Panc1 (cell line): ENCODE data around the gene SPART.

Experiments used
- POLR2AphosphoS5 ChIP-seq: IDR thresholded peaks from 2 replicates; pipeline ENCODE4 v1.6.1; 2012; ENCODE audit warnings: mild to moderate bottlenecking, low read depth, low read length, moderate library complexity
- REST ChIP-seq, 2 experiments: IDR thresholded peaks; 2 replicates each; pipeline ENCODE4 v1.6.1; 2011 to 2012; ENCODE audit warnings: low read depth in 2 of 2, control low read depth in 1 of 2, low read length in 1 of 2, mild to moderate bottlenecking in 1 of 2, moderate library complexity in 1 of 2; ENCODE audit not compliant: insufficient read depth in 1 of 2
- SIN3A ChIP-seq: IDR thresholded peaks from 2 replicates; pipeline ENCODE4 v1.6.1; 2012; ENCODE audit warnings: low read depth, mild to moderate bottlenecking, low read length, moderate library complexity, borderline replicate concordance; ENCODE audit not compliant: insufficient read depth
- TCF7L2 ChIP-seq: IDR thresholded peaks from 2 replicates; pipeline ENCODE4 v1.6.1; 2011; ENCODE audit warnings: mild to moderate bottlenecking, low read depth, low read length, inconsistent platforms
- TF ChIP-seq, protein P1 (sequence below): fragments of 450-650 bp; IDR thresholded peaks from 2 replicates; pipeline ENCODE4 v1.5.1; 2017; ENCODE audit warnings: mild to moderate bottlenecking

DNA sequence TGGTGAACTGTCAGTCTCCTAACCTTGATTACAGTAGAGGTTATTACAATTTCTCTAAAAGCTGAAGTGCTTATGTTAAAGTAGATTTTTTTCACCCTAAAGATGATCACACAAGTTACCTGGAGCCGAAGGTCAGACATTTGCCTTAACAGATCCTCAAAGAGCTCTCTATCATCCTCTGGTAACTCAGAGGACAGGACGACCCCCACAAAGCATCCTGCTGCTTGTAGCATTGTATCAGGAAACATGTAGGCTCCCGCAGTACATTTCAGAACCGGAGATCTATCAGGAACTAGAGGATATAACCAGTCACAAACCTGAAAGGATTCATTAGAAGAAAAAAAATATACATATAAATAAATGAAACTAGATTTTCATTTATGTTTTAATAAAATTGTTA, 14.9 kb downstream of the SPART start:
- TF ChIP-seq POLR2AphosphoS5, result no peak
- TF ChIP-seq, protein P1, sequence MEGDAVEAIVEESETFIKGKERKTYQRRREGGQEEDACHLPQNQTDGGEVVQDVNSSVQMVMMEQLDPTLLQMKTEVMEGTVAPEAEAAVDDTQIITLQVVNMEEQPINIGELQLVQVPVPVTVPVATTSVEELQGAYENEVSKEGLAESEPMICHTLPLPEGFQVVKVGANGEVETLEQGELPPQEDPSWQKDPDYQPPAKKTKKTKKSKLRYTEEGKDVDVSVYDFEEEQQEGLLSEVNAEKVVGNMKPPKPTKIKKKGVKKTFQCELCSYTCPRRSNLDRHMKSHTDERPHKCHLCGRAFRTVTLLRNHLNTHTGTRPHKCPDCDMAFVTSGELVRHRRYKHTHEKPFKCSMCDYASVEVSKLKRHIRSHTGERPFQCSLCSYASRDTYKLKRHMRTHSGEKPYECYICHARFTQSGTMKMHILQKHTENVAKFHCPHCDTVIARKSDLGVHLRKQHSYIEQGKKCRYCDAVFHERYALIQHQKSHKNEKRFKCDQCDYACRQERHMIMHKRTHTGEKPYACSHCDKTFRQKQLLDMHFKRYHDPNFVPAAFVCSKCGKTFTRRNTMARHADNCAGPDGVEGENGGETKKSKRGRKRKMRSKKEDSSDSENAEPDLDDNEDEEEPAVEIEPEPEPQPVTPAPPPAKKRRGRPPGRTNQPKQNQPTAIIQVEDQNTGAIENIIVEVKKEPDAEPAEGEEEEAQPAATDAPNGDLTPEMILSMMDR, result no peak
- no peak for TF ChIP-seq SIN3A
- no peak for TF ChIP-seq REST (IDR thresholded peaks at IDR 0.05; ENCODE audit: insufficient read depth in 1 of 2, low read depth in 2 of 2, low read length in 1 of 2)
- no peak for TF ChIP-seq TCF7L2
